OCI-LY7 (cell line): ENCODE results near the gene ALDH1L1. TPM values are rescaled to one million over a fixed set of nuclear protein-coding genes. Genes with fewer than 3 reads are reported as not detected.

ENCODE experiments used
- BruUV-seq: library from RNA; stranded (reverse); fragments of 400-500 nt; replicated peaks from 2 replicates; lab custom pipeline; 2021; lab: Mats Ljungman, UMichigan
- CTCF ChIA-PET: fragments of 300-600 bp; sonication (Branson Sonifier 250); formaldehyde crosslinking; loops from one replicate; lab custom pipeline; 2022; ENCODE audit warnings: antibody characterized with exemption; ENCODE audit not compliant: unreplicated experiment; lab: Charles Lee
- POLR2A ChIA-PET: fragments of 300-600 bp; sonication (Branson Sonifier 250); formaldehyde crosslinking; loops from one replicate; lab custom pipeline; 2022; ENCODE audit warnings: antibody characterized with exemption; lab: Charles Lee
- DNase-seq: peaks from one replicate; pipeline ENCODE4 v3.0.0-alpha.2; 2015; ENCODE audit warnings: low spot score
- H2AFZ ChIP-seq: fragments of 200-600 bp; sonication (generic), shearing (Covaris generic); 2 replicates; pipeline ENCODE4 v1.6.1; 2014; ENCODE audit warnings: mild to moderate bottlenecking, antibody characterized with exemption, low read length, moderate library complexity
- H3K27ac ChIP-seq: fragments of 200-600 bp; sonication (generic); 2 replicates; pipeline ENCODE4 v1.5.1; 2014; ENCODE audit warnings: mixed run types, low read depth, mild to moderate bottlenecking, moderate library complexity, low read length, inconsistent platforms; ENCODE audit not compliant: poor library complexity, severe bottlenecking
- H3K36me3 ChIP-seq: fragments of 200-600 bp; sonication (generic); 2 replicates; pipeline ENCODE4 v1.6.1; 2014; ENCODE audit warnings: mild to moderate bottlenecking, antibody characterized with exemption, low read length, moderate library complexity, mixed read lengths; ENCODE audit not compliant: insufficient read depth
- H3K4me1 ChIP-seq: fragments of 200-600 bp; sonication (generic); 2 replicates; pipeline ENCODE4 v1.5.1; 2014; ENCODE audit warnings: mild to moderate bottlenecking, low read length; ENCODE audit not compliant: insufficient read depth, poor library complexity, severe bottlenecking
- H3K4me2 ChIP-seq: fragments of 200-600 bp; sonication (generic); 2 replicates; pipeline ENCODE4 v1.6.1; 2014; ENCODE audit warnings: mild to moderate bottlenecking, low read length
- H3K4me3 ChIP-seq: fragments of 200-600 bp; sonication (generic); 2 replicates; pipeline ENCODE4 v1.5.1; 2014; ENCODE audit warnings: mild to moderate bottlenecking, low read depth, low read length; ENCODE audit not compliant: poor library complexity, severe bottlenecking
- H3K79me2 ChIP-seq: fragments of 200-600 bp; sonication (generic); 2 replicates; pipeline ENCODE4 v1.6.1; 2016; ENCODE audit warnings: low read depth, mild to moderate bottlenecking, low read length, moderate library complexity, mixed read lengths; ENCODE audit not compliant: insufficient read depth
- H3K9me2 ChIP-seq: fragments of 200-600 bp; sonication (generic); 2 replicates; pipeline ENCODE4 v1.6.1; 2016; ENCODE audit warnings: mild to moderate bottlenecking, low read length, mixed read lengths; ENCODE audit not compliant: insufficient read depth
- H3K9me3 ChIP-seq: fragments of 200-600 bp; sonication (generic); 2 replicates; pipeline ENCODE4 v1.6.1; 2014; ENCODE audit warnings: mild to moderate bottlenecking, mixed run types, low read length, mixed read lengths
- H4K20me1 ChIP-seq: fragments of 200-600 bp; sonication (generic); 2 replicates; pipeline ENCODE4 v1.6.1; 2014; ENCODE audit warnings: mild to moderate bottlenecking, antibody characterized with exemption, low read length, moderate library complexity, mixed read lengths; ENCODE audit not compliant: insufficient read depth
- CTCF ChIP-seq: fragments of 200-600 bp; sonication (generic); conservative IDR thresholded peaks from 2 replicates; pipeline ENCODE4 v1.5.1; 2014; ENCODE audit warnings: mild to moderate bottlenecking, antibody characterized with exemption, low read length, moderate library complexity, mixed read lengths
- EZH2phosphoT487 ChIP-seq: fragments of 200-600 bp; sonication (generic); IDR thresholded peaks from 2 replicates; pipeline ENCODE4 v1.6.1; 2018; ENCODE audit warnings: low read depth, borderline replicate concordance, mild to moderate bottlenecking, mixed run types, antibody characterized with exemption, low read length, moderate library complexity, mixed read lengths
- intact Hi-C: fragments of 100-400 bp; cut with micrococcal nuclease; formaldehyde crosslinking; loops from one replicate; pipeline ENCODE4 v1.10.0; 2022; ENCODE audit not compliant: unreplicated experiment
- total RNA-seq, 2 experiments: library from RNA; depleted of rRNA in 1 of 2; stranded (reverse); fragments of >200 nt in 1 of 2; shearing (Covaris generic) in 1 of 2; gene quantifications; 2 replicates each; pipeline ENCODE4 v1.2.3, GENCODE V29; 2014 to 2022

ALDH1L1 gene
- total RNA-seq, 2 experiments from 2014 or later: not detected

- DNase-seq: no peak
- no TSS peak for BruUV-seq
- no peaks in the 10 kb centered on the region for H3K4me1 ChIP-seq
- TF ChIP-seq CTCF (no peak), EZH2phosphoT487 (no peak)
- peaks cover 2% of the 10 kb centered on the region; the same call in 1 of the 2 replicates for H3K36me3 ChIP-seq
- intact Hi-C loops: no loop called here
- no peaks in the 10 kb centered on the region for H4K20me1 ChIP-seq
- H3K9me2 ChIP-seq: no peaks in the 10 kb centered on the region
- H3K9me3 ChIP-seq: peaks cover 20% of the 10 kb centered on the region
- H2AFZ ChIP-seq: no peak overlapping the region
- H3K4me3 ChIP-seq: no peak overlapping the region
- CTCF ChIA-PET: no interaction called here
- no peak overlapping the region for H3K27ac ChIP-seq
- H3K79me2 ChIP-seq: no peaks in the 10 kb centered on the region
- no peak overlapping the region for H3K4me2 ChIP-seq
- POLR2A ChIA-PET: no interaction called here
Measured at GRCh38 chr3:126077754-126078153, 102.6 kb downstream of the ALDH1L1 start.

GRCh38 chr3:126076140-126076539 is 104.2 kb downstream of the ALDH1L1 start:
- Histone ChIP-seq H4K20me1 (no peaks in the 10 kb centered on the region), H3K27ac (no peak overlapping the region), H3K9me2 (no peaks in the 10 kb centered on the region), H3K4me3 (no peak overlapping the region), H3K36me3 (peaks cover 4% of the 10 kb centered on the region; the same call in 1 of the 2 replicates), H3K9me3 (peaks cover 20% of the 10 kb centered on the region), H3K79me2 (no peaks in the 10 kb centered on the region), H2AFZ (no peak overlapping the region), H3K4me2 (no peak overlapping the region), H3K4me1 (no peaks in the 10 kb centered on the region)
- ChIA-PET POLR2A (interaction anchor here (0.6 kb wide), 1 partner anchor 476 kb away, joined by 3 read pairs; no protein-coding TSS in a partner anchor), CTCF (no interaction called here)
- no peak for DNase-seq
- no TSS peak for BruUV-seq
- intact Hi-C loops: no loop called here
- no peak for TF ChIP-seq CTCF
- TF ChIP-seq EZH2phosphoT487: no peak

GRCh38 chr3:126070146-126070545 is 110.2 kb downstream of the ALDH1L1 start:
- no peak overlapping the region for H2AFZ ChIP-seq
- no peak for TF ChIP-seq EZH2phosphoT487
- no peak for TF ChIP-seq CTCF
- intact Hi-C loops: no loop called here
- no peaks in the 10 kb centered on the region for H3K4me1 ChIP-seq
- H4K20me1 ChIP-seq: no peaks in the 10 kb centered on the region
- H3K9me3 ChIP-seq: peaks cover 11% of the 10 kb centered on the region
- no peak overlapping the region for H3K4me2 ChIP-seq
- no peak overlapping the region for H3K27ac ChIP-seq
- peaks cover 4% of the 10 kb centered on the region; the same call in 1 of the 2 replicates for H3K36me3 ChIP-seq
- H3K9me2 ChIP-seq: no peaks in the 10 kb centered on the region
- no peak overlapping the region for H3K4me3 ChIP-seq
- DNase-seq: no peak
- CTCF ChIA-PET: no interaction called here
- POLR2A ChIA-PET: interaction anchor here (0.6 kb wide), 1 partner anchor 11 kb away, joined by 3 read pairs; no protein-coding TSS in a partner anchor
- no TSS peak for BruUV-seq
- no peaks in the 10 kb centered on the region for H3K79me2 ChIP-seq
